ENCODE results near the gene ADGRL3.
"Not testable (repeated sequence)": the region's sequence is repeated elsewhere in the genome, so short reads cannot be mapped to it uniquely, and the experiment has no call there.

Gene ADGRL3

DNA sequence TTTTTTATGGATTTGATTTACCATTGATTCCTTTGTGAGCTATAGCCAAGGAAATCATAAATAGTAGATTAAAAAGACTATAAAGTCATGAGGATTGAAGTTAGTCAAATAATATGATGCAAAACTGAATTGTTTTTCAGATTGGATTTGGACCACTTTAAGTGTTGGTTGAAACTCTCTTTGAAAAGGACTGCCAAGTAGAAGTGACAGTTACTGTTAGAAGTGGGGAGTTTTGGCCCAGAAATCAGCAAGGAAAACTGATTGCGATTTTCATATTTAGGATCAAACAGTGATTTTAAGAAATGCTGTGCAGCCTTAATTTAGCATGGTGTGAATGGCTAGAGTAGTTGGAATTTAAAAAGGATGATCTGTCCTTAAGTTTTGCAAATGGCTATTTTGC is 4.9 kb downstream of the ADGRL3 start:
- no peak for DNase-seq (ENCODE audit: low read depth, low spot score)

DNA sequence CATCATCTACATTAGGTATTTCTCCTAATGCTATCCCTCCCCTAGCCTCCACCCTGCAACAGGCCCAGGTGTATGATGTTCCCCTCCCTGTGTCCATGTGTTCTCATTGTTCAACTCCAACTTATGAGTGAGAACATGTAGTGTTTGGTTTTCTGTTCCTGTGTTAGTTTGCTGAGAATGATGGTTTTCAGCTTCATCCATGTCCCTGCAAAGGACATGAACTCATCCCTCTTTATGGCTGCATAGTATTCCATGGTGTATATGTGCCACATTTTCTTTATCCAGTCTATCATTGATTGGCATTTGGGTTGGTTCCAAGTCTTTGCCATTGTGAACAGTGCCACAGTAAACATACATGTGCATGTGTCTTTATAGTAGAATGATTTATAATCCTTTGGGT is 7.0 kb downstream of the ADGRL3 start:
- not testable (repeated sequence) for DNase-seq (ENCODE audit: low read depth, low spot score)

DNA sequence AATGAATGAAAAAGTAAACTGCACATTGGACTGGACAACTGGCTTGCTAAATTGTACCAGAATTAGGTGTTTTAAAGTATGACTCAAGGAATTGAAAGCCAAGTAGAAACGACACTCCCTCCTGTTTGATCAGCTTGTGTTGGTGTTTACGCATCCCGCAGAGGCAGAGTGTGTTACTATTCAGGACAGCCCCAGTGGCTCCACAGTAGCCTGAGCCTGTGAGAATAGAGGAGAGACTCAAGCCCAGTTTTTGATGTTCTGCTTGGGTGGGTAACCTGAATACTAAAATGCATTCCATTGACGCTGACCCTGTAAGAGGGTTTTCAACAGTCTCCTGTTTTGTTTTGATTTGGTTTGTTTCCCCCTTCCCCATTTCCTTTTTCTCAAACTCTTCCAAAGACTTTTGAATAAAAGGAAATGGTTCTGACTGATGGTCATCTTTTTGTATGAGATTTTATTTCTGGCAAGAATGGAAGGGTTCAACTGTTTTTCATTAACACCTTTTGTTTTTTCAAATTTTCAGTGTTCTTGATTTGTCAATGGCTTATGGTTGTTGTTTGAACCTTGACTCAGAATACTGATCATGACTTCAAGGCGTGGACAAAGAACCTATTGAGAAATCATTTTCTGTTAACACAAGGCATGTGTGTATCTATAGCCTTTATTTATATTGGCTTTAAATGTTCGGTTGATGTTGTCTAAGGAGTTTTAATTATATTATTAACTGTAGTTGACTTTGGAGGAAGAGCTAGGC is 10.2 kb downstream of the ADGRL3 start:
- no peak for DNase-seq (ENCODE audit: low read depth, low spot score)

DNA sequence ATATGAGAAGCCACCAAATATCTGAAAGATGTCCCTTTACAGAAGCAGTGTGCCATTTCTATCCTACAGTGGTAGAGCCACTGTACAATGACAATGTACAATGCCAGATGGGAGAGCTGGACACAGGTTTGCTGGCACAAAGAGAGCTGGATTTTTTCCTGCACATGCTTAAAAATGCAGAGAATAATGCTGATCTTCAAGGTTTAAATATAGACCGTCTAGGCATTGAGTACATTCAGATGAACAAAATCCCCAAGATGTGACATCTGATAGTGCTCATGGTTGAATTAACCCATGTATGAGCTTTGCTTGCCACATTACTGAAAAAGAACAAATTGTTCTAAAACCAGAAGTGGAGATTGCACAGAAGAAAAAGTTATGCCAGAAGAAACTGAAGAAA is 11.7 kb downstream of the ADGRL3 start:
- DNase-seq (ENCODE audit: low read depth, low spot score) = no peak

DNA sequence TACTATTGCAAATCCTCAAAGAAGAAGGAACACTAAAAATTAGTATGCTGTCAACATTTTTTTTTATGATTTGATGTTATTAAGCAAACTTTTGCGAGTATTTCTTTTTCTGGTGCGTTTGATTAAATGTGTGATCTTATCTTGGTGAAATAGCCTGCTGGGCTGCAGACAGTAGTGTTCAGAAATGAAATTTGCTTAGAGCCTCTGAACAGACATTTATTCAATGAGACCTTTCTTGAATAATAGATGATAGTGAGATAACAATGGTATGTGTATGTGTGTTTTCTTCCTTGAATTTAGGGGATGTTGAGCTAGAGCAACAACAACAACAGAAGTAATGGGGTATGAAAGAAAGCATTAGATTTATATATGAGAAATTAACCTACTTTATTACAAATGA is 12.7 kb downstream of the ADGRL3 start:
- no peak for DNase-seq (ENCODE audit: low read depth, low spot score)

DNA sequence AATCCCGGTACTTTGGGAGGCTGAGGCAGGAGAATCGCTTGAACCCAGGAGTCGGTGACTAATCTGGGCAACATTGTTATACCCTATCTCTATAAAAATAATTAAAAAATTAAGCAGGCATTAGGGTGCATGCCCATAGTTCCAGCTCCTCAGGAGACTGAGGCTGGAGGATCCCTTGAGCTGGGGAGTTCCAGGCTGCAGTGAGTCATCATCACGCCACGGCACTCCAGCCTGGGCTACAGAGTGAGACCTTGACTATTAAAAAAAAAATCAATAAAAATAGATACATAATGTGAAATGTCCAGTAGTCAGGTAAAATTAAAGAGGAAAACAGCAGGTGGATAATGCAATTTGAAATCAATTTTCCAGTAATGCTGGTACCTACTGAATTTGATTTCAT is 14.6 kb downstream of the ADGRL3 start:
- DNase-seq (ENCODE audit: low read depth, low spot score) = no peak

DNA sequence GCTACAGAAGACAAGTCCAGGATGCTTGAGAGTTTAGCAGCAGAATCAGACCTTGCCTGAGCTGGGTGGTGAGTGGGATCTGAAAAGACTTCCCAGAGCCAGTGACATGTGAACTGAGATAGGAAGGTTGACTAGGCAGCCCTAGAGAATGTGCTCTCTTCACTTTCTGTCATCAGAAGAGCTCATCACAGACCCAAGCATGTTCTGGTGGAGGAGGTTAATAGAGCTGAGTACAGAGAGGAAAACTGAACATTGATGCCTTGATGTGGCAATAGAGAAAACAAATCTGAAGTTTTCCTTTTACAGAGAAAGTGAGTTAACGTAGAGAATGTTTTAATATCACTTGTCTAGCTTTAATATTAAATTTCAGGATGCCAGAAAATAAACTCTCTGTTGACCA is 17.1 kb downstream of the ADGRL3 start:
- no peak for DNase-seq (ENCODE audit: low read depth, low spot score)

DNA sequence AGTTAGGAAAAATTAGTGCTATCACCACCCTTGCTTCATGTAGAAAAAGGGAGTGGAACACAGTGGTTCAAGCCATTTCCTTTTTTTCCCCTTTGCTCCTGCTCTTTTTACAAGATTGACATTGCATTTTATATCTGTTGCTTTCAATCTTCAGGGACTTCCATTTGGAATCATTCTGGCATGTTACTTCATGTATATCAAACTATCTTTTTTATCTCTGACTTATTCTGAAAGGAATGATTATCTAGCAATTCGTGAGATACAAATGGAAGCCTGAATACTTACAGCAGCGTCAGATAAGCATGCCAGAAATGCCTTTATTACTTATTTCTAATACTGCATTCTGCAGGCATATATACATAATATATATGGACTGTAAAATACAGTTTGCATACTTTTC is 20.4 kb downstream of the ADGRL3 start:
- no peak for DNase-seq (ENCODE audit: low read depth, low spot score)

DNA sequence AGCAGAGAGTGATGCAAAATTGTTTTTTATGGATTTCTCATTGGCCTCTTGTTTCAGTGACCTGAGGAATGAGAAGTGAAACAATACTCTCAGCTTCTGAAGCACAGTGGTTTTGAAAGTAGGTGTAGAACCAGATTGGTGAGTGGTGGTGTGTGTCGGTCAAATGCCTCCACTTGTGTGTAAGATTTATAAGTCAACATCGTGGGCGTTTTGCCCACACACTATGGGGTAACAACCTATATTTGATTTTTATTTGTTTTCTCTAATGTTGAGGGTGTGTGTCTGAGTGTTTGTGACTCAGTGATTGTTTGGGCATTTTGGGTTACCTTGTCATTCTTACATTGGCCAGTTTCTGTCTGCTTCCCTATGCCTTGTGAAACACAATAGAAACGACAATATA is 23.3 kb downstream of the ADGRL3 start:
- no peak for DNase-seq (ENCODE audit: low read depth, low spot score)

DNA sequence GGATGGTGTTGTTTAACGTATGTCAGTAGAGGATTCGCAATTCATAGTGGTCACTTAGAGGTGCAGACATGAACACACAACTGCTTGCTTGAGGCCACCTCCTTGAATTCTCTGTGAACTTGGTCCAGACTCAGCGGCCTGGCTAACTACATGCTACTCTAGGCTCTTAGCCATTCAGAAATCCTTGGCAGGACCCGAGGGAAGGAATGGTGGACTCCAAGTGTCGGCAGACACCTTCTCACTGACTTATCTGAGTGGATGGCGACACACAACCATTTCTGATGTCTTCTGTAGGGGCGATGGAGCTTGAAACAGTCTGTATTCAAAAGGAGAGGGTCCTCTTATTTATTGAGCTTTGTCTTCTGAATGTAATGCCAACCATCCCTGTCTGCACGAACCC is 24.4 kb downstream of the ADGRL3 start:
- no peak for DNase-seq (ENCODE audit: low read depth, low spot score)

DNA sequence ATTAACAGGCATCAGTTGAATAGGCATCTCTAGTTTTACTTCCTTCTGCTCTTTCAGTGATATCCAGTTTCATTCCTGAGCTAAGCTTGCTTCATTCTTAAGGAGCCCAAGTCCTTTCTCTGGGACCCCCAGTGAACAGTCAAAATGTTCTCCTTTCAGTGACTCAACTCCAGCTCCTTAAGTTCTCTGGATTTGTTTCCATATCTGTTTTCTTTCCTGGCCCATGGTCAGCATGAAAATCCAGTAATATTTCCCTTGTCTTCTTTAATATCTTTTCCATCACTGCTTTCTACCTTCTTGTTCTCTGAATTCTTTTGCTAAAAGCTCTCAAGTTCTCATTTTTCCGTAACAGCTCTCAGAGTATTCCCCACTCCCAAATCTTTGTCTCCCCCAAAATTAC is 25.5 kb downstream of the ADGRL3 start:
- DNase-seq (ENCODE audit: low read depth, low spot score) = no peak

DNA sequence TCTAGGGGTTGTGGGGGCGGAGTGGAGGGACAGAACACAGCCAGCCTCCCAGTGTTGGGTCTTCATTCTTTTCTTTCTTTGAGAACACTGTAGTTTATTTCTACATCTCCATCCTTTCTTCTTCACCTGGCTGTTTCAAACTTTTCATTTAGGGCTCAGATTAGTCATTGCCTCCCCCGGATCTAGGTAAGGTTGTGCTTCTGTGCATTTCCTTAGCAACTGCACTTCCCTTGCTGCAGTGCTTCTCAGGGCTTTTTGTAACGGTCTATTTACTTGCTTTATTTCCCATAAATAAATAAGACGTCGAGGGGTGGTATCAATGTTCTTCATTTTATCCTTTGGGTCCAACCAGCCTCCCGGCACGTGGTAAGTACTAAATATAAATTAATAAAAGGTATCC is 31.3 kb downstream of the ADGRL3 start:
- no peak for DNase-seq (ENCODE audit: low read depth, low spot score)

DNA sequence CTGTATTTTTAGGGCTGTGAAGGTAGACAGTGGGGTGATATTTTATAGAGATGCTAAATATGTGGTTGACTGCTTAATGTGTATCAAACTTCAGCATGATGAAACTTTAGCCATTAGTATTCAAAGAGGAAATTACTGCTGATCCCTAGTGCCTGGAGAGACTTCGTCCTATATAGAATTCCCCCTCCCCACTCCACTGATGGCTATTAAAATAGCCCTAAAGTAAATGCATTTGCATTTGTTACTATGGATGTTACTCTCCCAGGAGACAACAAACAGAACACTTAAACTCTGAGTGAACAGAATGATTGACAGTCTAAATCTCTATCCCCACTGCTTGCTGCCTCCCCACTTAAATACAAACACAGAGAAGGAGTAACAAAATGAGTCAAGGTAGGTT is 39.1 kb downstream of the ADGRL3 start:
- no peak for DNase-seq (ENCODE audit: low read depth, low spot score)

DNA sequence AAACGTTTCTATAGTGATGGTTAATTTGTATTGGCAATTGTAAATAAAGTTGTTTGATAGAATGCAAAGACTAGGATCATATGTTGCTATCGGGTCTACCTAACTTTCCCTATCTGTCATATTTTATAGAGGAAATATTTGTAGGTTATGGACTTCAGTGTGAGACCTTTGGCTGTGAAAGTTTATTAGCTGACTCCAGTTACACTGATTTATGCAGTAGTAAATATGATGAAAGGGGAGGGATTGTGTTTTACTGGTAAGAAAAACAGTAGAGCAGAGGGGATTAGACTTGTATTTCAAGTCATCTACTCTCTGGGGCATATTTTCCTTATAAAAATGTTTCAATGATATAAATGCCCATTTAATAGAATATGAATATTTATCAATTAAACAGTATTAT is 43.8 kb downstream of the ADGRL3 start:
- DNase-seq (ENCODE audit: low read depth, low spot score) = no peak

DNA sequence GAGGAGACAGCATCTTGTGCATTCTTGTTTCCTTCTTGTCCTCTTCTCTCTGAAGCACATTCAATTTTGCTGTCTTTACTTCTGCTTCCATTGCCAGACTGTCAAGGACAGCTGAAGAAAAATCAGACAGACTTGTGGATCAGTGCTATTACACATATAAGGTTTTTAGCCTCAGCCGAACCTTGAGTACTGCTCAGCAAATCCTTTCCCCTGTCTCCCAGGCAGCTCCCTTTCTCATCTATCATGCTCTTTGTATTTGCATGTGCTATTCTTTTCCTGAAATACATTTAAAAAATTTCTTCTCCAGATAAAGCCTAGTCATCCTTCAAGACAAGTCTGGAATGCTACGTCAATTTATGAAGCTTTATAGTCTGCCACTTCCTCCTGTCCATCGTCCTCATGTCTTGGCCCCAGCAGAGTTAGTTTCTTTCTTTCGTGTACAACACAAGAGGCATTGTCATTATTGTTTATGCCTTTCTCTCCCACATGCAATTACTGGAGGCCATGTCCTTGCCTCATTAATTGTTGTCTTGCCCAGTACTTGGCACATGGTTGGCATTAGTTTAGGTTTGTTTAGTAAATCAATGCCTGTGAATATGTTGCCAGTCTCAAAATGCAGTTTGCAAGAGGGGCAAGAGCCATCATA is 45.1 kb downstream of the ADGRL3 start:
- DNase-seq (ENCODE audit: low read depth, low spot score) = no peak

DNA sequence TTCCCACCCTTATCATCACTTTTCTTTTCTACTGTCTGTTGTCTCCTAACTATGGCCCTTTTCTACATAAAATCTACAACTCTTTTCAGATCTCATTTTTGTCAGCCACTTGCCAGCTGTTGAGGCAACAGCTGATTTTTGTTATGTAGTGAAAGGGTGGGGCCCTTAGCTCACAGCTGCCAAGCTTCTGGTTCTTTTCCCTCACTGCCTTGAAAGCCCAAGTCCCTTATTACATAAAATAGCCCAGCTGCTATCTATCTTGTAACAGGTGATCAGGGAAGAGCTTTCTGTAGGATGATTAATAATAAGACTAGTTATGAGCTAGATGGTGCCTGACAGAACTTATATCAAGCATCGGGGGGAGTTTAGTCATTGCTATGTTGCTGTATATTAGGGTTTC is 45.9 kb downstream of the ADGRL3 start:
- DNase-seq (ENCODE audit: low read depth, low spot score) = no peak

DNA sequence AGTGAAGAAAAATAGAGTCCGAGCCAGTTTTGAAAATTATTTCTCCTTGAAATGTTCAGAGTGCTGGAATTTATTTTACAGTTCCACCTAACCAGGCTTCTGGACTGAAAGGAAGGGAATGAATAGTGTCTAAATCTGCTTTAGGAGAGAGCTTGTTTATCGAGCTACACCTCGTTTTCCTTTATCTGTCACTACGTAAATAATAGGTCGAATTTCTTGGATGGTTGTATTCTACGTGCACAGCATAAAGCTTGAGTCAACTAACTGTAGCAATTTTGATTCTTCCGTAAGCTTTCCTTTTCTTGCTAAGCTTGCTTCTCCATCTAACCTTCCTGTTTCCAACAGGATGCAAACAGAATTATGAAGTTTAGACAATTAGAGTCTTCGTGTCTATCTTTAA is 48.6 kb downstream of the ADGRL3 start:
- DNase-seq (ENCODE audit: low read depth, low spot score) = no peak

DNA sequence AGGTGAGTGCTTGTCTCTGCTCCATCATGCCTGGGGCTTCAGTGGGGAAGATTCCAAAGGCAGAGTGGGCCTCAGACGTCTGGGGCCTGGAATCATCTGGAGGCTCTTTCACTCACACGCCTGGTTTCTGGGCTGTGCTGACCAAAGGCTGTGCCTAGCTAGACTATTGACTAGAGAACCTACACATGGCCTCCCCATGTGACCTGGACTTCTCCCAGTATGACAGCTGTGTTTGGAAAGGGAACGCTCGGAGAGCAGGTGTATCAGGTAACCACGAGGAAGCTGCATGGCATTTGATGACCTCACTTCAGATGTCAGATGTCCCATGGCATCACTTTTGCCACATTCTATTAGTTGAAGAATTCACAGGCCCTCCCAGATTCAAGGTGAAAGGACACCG is 51.0 kb downstream of the ADGRL3 start:
- no peak for DNase-seq (ENCODE audit: low read depth, low spot score)

DNA sequence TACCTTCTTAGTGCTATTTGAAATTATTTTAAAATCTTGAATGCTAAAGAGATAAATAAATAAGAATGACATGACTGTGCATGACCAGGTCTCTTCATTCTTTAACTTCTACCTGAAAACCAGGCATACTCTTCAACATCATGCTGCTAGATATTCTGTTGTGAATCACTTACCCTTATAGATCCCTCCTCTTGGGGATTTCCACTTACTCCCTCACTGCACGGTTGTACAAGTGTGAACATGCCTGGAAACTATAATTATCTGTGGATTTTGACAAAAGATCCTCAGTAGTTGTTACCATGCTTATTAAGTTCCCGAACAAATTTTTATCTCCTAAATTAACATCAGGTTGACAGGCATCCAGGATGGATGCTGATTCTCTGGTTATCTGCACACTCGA is 54.3 kb downstream of the ADGRL3 start:
- no peak for DNase-seq (ENCODE audit: low read depth, low spot score)

DNA sequence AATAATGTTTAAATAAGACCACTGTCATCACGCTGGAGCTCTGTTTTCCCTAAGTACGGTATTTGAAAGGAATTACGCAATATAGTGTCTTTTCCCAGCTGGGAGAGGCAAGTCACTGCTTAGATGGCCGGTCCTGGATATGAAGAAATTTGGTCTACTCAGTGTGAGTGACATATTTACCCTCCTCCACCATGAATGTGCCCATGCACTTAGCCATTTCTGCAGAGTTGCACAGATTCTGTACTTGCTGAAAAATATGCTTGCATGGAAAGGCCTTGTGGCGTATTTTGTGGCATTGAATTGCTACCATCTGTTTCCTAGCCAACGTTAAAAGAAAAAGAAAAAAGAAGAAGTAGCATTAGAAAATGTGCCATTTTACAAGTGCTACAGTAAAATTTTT is 73.1 kb downstream of the ADGRL3 start:
- no peak for DNase-seq (ENCODE audit: low read depth, low spot score)

DNA sequence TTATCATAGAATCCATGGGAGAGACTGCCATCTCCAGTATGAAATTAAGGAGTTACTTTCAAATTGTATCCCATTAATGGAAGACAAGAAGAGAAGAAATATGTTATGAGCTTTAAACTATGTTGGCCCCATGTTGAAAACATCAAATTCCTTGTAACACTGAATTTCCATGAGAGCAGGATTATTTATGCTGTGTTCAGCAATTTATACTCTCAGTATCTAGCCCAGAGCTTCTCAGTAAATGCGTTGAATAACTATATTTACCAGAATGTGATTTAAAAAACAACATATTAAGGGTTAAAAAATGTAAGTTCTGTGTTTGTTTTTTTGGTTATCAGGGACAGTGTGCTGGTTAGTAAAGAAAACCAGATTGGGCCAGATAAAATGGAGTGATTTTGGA is 74.2 kb downstream of the ADGRL3 start:
- DNase-seq (ENCODE audit: low read depth, low spot score) = no peak

DNA sequence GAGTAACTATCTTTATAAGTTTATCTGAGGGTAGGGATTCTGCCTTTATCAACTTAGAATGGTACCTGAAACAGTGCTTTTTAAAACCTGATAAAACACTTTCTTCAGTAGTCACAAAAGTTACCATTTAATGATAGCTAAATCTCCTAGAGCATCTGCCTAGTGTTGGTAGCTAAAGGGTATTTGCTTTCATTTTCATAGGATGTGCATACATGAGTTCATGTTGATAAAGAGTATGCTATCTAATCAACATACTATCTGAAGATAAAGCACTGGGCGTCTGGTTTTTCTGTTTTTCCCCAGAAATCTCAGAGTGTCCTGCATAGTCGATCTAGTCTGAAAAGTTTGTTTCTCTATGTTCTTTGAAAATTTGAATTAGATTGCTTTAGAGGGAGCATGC is 75.1 kb downstream of the ADGRL3 start:
- DNase-seq (ENCODE audit: low read depth, low spot score) = no peak

DNA sequence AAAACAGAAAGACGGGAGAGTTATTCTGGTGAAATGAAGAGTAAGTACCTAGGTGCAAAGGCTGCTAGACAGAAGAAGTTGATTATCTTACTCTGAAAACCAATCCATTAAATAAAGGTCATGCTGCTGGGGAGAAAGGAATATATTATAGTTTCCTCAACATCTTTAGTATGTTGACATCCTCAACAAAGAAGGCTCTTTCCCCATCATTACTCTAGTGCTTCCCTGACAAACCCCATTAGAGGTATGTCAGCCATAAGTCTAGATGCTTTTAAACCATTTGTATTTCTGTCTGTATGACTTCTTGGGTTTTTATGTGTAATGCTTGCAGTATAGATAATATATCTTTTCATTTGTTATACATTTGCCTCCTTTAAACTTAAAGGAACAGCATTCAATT is 75.9 kb downstream of the ADGRL3 start:
- no peak for DNase-seq (ENCODE audit: low read depth, low spot score)

All from smooth muscle cell of the brain vasculature (primary cell).